GM21786 (cell line): Measurements from ENCODE around the gene LRRC72.
"Not testable (repeated sequence)": the region's sequence is repeated elsewhere in the genome, so short reads cannot be mapped to it uniquely, and the experiment has no call there.

Experiments used
- ATAC-seq: cut with Tn5 transposase; IDR thresholded peaks from one replicate; pipeline ENCODE4 v1.9.1; 2021; ENCODE audit not compliant: unreplicated experiment

Gene LRRC72

DNA sequence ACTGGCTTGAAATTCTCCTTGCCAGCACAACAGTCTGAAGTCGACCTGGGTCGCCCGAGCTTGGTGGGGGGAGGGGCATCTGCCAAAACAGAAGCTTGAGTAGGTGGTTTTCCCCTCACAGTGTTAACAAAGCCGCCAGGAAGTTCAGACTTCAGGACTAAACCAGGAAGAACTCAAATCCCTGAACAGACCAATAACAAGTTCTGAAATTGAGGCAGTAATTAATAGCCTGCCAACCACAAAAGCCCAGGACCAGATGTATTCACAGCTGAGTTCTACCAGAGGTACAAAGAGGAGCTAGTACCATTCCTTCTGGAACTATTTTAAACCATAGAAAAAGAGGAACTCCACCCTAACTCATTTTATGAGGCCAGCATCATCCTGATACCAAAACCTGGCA lies 45.3 kb downstream of the LRRC72 start:
- no peak for ATAC-seq

DNA sequence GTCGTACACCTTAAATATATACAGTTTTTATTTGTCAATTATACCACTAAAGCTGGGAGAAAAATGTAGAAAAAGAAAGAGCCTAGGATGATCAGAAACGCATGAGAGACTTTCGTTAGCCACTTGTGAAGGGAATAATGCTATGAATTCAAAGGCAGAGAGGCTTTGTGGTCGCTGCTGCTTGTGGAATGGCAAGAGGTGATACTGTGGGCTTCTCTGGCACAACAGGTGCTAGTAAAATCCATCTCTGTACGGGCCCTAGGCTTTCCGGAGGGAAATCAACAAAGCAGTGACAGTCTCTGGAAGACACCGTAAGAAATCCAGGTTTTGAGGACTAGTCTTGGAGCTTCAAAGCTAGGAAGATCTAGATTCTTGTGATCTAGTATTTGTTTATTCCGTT lies 52.6 kb downstream of the LRRC72 start:
- ATAC-seq, result no peak

DNA sequence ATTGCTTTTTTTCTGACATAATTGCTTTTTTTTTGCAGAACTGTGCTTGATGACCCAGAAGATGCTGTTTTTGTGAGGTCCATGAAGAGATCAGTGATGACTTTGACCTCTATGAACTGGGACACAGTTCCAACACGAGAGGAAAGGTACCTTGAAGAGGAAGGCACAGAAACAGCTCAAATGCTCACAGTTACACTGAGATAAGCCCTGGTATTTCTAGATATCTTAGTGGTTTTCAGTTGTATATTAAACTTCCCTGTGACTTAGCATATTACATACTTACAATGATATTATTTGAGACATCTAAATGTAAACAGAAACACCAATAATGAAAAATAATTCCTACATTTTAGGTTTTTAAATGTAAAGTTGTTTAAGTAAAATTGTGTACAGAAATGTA lies 54.7 kb downstream of the LRRC72 start:
- no peak for ATAC-seq

DNA sequence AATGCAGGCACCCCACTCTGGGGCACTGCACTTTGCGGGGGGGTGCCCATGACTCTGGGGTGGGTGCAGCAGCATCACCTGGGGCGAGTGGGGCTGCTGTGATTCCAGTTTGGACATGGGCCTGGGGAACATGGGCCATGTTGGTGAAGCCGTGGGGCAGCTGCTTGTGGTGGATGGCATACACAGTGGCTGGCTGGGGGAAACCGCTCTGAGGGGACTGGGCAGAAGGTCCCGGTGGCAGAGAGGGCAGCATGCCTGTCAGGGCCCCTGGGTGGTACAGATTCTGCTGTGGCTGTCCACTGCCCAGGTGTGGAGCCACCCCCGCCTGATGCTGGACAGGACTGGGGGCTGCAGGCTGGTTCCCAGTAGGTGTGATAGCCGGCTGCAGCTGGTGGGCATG lies 57.2 kb downstream of the LRRC72 start:
- no peak for ATAC-seq

DNA sequence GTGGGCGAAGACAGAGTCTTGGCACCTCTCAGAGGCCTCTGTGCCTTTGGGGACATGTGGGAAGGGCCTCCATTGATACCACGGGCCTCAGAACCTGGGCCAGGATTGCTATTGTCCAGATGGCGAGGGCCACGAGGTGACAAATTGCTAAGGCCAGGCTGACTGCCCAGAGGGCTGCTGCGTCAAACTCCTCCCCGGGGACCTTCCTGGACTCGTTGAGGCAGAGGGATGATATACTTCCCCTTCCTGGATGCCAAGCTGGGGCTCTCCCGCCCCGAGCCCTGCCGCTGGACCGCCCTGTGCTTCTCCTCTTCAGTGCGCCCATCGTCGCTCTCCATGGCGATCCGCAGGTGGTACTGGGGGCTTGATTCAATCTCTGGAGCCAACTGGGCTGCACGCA lies 58.9 kb downstream of the LRRC72 start:
- ATAC-seq, result no peak

DNA sequence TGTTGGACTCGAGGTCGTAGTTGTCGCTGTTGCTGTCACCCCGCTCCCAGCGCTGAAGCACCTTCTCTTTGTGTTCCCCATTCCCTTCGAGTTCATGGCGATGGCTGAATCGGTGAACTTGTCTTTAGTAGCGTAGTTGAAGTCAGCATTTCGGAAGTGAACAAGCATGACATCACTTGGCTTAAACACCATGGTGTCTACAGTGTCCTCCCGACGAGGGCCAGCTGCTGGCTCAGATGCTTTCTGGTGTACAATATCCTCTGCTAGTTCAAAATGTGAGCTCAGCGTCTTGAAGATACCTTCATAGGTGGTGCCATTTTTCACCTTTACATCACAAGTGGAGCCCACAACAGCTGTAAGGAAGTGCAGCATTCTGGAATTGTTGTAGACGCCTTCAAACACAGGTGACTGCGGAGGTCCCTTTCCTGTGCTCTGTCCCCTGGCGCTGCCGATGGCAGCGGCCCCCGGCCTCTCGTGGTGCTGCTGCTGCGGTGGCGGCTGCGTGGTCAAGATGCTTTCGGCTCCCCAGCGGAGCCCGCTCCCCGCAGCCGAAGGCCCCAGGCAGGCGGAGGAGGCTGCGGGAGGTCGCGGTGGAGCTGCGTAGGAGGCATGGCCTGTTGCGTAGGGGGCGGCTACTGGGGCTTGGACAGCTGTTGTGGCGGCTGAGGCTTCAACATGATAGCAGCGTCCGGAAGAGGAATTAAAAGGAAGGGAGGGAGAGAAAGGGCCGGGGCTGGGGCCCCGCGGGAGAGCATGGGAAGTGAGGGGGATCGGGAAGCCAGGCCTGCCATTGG lies 59.7 kb downstream of the LRRC72 start:
- ATAC-seq, result no peak

DNA sequence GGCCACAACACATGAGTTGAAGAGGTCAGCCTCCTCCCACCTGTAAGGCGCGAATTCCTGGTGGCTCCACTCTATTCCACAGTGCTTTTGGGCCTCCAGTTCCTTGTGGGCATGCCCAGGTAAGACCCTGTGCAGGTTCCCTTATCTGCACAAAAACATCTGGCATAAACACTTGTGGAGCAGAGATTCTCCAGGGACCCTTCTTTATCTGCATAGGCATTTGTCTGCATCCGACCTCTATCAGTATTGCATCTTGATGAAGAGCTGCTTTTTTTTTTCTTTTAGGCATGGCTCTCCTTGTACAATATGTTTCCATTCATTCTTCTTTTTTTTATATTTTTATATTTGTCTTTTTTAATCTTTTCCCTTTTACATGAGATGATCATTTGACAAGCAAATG lies 60.5 kb downstream of the LRRC72 start:
- ATAC-seq, result no peak

DNA sequence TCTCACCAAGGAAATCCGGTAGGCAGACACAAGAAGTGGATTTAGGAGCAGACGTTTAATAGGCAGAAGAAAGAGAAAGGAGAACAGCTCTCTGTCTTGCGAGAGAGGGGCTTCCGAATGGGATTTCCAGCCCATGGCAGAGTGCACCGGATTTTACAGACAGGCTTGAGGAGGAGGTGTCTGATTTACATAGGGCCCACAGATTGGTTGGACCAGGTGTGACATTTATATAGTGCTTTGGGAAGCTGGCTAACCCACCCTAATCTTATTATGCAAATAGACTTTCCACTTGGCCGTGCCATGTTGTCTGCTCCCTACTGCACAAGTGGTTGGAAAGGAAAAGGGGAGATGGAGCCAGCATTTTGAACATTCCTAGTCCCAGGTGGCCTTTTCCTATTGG lies 61.2 kb downstream of the LRRC72 start:
- no peak for ATAC-seq

DNA sequence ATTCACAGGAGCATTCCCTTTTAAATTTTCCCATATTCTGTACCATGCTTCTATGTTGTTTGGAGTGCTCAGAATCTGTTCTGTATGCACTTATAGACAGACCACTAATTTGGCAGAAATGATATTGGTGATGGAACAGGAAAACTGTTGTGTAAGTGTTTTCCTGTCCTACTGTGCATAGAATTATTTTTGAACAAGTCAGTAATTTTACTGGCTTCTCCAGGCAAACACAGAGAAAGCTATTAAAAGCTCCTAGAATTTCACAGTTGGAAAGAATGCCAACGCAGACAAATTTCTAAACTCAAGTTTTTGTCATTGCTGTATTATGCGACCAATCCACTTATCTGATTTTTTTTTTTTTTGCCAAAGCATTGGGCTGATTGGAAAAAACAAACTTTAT lies 63.3 kb downstream of the LRRC72 start:
- ATAC-seq, result no peak

DNA sequence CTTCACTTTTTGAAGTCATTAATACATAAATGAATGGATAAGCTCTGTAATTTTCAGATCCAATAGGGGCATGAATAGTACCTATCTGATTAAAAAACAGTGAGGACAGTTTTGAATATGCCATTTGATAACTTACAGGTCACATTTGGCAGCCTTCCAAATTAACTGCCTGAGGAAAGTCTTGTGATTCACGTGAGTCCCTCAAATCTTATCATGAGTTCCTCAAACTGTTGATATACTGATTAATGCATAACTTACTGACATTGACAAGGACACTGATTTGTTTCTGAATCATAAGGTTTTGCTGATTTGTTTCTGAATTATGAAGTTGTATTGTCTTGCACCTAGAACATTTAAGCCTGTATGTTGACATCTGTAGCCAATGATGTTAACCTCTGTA lies 63.8 kb downstream of the LRRC72 start:
- ATAC-seq, result no peak

DNA sequence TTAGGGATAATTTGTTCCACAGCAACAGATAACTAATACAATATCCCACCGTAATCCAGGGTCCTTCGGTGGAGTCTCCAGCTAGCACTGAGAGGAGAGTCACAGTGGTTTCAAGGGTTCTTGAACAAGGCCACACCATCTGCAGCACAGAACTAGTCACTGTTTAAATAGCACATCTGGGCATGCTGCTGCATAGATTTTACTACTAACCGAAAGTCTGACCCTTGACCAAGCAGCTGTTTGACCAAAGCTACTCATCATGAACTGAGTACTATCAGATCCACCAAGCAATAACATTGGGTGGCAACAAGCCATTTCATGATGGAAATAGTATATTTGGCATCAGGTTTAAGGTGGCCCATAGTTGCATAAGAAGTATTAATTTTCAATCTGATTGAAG lies 65.8 kb downstream of the LRRC72 start:
- no peak for ATAC-seq

DNA sequence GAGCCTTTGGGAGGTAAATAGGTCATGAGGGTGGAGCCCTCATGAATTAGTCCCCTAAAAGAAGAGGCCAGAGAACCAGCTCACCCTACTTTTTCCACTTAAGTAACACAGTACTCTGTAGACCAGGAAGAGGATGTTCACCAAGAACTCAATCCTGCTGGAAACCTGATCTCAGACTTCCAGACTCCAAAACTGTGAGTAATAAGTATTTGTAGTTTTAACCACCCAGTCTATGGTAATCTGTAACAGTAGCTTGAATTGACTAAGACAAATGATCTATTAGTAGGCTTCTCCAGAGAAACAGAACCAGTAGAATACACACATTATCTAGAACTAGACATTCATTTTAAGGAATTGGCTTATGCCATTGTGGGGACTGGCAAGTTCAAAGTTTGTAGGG lies 67.4 kb downstream of the LRRC72 start:
- ATAC-seq, result no peak

DNA sequence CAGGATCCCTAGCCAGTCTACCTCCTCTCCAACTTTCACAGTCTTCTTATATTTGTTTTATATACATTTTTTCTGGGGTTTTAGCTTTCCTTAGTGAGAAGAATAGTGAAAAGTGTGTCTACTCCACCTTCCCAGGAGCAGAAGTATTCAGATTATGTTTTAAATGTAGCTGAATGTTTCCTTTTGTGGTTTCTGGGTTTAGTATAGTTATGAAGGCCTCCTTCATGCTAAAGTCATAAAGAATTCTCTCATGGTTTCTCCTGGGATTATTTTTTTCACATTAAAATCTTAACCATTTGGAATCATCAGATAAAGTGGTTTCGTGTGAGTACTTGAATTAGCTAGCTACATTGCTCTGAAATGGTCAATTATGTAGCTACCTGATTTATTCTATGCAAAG lies 68.1 kb downstream of the LRRC72 start:
- ATAC-seq, result no peak

DNA sequence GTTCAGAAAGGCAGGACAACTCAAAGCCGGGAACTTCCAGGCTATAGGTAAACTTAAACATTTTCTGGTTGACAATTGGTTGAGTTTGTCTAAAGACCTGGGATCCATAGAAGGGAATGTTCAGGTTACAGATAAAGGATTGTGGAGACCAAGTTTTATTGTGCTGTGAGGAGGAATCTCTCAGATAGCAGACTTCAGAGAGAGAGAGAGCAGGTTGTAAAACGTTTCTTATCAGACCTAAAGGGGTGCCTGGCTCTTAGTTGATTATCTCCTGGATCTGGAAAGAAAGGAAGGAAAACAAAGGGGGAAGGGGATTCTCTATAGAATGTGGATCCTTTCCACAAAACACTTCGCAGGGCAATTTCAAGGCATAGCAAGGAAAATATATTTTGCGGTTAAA lies 69.0 kb downstream of the LRRC72 start:
- ATAC-seq, result not testable (repeated sequence)

DNA sequence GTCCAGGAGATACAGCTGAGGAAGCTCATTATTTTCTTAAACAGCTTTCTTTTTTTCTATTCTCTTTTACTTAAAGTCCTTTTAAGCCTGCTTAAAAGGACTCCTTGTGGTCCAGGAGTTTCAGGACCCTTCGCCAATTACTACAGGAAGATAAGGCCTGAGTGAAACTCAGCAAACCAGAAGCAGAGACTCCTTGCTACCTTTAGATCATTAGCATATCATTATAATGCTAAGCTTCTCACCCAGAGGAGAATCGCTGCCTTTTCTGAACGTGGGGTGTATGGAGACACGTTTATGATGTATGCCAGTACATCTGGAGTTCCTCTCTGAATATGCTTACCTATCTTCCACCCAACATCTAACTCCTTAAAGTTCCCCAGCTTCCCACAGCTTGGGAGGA lies 71.4 kb downstream of the LRRC72 start:
- ATAC-seq, result no peak

DNA sequence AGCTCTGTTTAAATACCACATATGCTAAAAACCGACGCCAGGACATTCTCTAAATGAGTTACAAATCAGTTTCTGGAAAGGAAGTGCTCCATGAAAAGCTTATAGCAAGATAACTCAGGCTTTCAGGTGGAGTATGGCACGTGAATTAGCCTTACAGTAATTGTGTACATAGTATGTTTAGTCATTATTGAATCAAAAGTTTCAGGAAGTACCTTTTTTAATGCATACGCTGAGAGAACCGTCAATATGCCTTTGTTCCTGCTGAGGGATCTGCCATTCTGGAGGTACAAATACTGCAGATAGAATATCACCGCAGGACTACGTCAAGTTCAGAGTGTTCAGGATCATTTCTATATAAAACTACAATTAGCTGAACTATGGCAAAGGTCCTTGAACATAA lies 73.2 kb downstream of the LRRC72 start:
- no peak for ATAC-seq

DNA sequence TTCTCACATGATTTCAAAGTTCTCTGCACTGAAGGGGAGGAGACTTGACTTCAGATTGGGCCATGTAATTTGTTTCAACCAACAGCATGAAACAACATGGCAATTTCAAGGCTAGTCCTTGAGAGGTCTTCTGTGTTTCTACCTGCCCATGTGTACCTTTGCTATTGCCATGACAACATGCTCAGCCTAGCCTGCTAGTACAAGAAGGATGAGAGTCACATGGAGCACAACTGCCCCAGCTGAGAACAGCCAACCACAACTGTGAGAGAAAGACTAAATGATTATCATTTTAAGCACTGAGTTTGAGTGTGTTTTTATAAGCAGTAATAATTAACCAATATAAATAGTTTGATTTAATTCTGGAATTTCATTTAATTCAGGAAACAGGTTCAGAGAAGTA lies 77.0 kb downstream of the LRRC72 start:
- ATAC-seq, result no peak

DNA sequence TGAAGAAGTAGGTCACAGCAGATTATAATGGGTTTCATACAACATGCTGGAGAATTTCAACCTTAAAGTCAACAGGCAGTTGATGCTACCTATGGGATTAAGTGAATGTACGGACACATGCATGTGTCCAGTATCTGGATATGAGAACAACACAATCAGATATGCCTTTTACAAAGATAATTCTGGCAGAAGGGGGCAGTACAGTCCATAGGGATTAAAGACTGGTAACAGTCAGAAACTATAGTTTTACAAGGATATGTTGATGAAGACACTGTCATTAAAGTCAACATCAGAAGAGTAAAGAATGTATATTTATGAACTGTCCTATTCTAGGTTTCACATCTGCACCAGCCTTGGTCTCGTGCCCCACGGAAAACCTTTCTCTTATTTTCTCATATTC lies 77.4 kb downstream of the LRRC72 start:
- ATAC-seq, result no peak

DNA sequence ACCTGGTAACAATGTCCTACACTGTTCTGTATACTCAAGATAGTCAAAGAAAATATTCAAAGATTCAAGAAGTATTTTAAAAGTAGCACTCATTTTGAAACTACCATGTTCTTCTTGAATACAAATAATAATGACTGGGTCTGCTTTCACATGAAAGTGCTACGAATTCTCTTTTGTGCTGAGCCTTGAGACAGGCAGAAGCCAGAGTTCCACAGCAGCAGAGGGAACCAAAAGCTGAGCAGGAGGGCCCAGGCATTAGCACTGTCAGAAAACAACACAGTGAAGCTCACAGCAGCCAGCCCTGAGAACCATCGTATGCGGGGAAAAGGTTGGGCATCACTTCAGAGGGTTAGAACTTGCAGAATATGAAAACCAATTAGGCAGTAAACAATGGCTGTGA lies 80.1 kb downstream of the LRRC72 start:
- ATAC-seq, result no peak

DNA sequence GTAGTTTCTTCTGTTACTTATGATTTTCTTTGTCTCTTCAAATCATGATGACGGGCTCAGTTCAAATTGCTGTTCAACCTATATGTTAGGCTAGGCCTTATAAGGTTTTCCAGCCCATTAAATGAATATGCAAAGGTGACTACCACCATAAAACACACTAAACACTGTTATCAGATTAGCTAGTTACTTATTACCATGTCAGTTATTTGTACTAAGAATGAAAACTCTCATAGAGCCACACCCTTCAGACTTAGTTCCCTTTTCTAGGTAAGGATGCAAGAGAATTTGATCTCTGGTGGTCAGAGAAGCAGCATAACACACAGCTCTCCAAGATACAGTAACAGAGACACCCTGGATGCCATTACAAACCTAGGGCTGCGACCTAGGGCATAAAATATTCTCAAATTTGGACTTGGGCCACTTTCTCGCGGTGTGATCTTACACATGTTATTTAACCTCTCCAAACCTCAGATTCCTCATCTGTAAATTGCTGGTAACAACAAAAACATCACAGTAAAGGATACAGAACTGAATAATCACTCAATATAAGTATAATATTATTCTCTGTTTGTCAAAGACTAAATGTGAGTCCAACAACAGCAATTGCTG lies 83.3 kb downstream of the LRRC72 start:
- peak; percentile 78 for ATAC-seq

DNA sequence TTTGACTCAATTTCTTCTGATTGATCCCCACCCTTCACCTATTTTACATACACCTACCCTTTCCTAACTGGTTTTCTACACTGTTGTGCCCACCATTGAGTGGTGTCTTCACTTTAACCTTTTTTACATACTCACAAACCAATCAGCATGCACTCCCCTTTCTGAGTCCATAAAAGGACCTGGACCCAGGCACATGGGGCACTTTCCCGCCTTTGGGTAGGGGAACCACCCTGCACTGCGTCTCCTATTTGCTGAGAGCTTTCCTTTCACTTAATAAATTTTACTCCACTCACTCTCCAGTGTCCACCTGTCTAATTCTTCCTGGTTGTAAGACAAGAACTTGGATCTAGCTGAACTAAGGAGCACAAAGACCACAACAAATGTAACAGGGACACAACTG lies 85.1 kb downstream of the LRRC72 start:
- ATAC-seq, result no peak

DNA sequence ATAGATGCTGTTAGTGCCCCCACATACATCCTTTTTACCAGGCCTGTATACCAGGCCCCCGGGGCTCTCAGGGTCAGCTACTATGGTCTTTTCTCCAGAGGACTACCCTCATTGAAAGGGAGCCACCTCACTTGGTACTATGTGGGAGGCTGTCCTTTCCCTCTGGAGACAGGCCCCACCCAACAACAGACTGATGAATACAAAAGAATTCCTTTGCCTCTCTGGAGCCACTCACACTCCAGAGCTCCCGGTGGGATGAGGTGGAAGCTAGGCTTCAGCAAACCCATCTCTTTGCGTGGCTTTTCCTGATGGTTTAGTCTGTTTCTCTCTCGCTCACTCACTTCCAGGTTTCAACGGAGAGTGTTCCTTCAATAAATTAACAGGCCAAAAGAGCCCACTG lies 88.6 kb downstream of the LRRC72 start:
- no peak for ATAC-seq

DNA sequence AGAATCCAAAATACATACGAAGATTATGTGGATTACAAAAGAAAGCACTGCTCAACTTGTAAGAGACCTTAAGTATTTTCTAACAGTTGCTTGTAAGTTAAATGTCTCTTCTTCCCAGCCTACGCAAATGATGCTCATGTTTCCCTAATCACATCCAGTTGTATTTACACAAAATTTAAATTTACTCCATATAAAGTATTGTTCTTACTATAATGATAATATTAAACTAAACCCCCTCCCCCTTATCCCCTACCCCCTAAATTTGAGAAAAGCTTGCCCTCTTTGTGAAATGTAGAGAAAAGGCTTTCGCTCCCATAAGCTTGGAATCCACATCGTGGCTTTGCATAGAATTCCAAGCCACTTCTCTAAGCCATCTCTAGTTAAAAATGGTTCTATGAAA lies 89.5 kb downstream of the LRRC72 start:
- ATAC-seq, result no peak
